ENCODE data around the gene ADCY4.
"Not testable (repeated sequence)": the region's sequence is repeated elsewhere in the genome, so short reads cannot be mapped to it uniquely, and the experiment has no call there.

The ADCY4 gene

GRCh38 chr14:24377126-24377525, 42.3 kb upstream of the ADCY4 start:
- DNase-seq (ENCODE audit: low spot score) = no peak
- H3K4me3 ChIP-seq (ENCODE audit: severe bottlenecking) = no peak overlapping the region
- no peak for ATAC-seq (ENCODE audit: low read depth)
- no peaks in the 10 kb centered on the region for H3K9me3 ChIP-seq (ENCODE audit: severe bottlenecking)
- no peak for TF ChIP-seq CTCF (IDR thresholded peaks at IDR 0.05; ENCODE audit: poor library complexity, severe bottlenecking)
- H3K4me1 ChIP-seq (ENCODE audit: insufficient read depth, poor library complexity, severe bottlenecking) = no peaks in the 10 kb centered on the region
- H3K27me3 ChIP-seq (ENCODE audit: insufficient read depth, poor library complexity, severe bottlenecking) = no peaks in the 10 kb centered on the region
- no peaks in the 10 kb centered on the region for H3K36me3 ChIP-seq (ENCODE audit: low read depth)
- H3K27ac ChIP-seq (ENCODE audit: poor library complexity, severe bottlenecking) = no peak overlapping the region

- Histone ChIP-seq H3K4me1 (ENCODE audit: insufficient read depth, poor library complexity, severe bottlenecking) (no peaks in the 10 kb centered on the region), H3K9me3 (ENCODE audit: severe bottlenecking) (no peaks in the 10 kb centered on the region), H3K27me3 (ENCODE audit: insufficient read depth, poor library complexity, severe bottlenecking) (no peaks in the 10 kb centered on the region), H3K4me3 (ENCODE audit: severe bottlenecking) (no peak overlapping the region), H3K36me3 (ENCODE audit: low read depth) (no peaks in the 10 kb centered on the region), H3K27ac (ENCODE audit: poor library complexity, severe bottlenecking) (no peak overlapping the region)
- no peak for TF ChIP-seq CTCF (IDR thresholded peaks at IDR 0.05; ENCODE audit: poor library complexity, severe bottlenecking)
- DNase-seq (ENCODE audit: low spot score) (no peak), ATAC-seq (ENCODE audit: low read depth) (no peak)
Measured at GRCh38 chr14:24376448-24377070, 41.7 kb upstream of the ADCY4 start.

- H3K9me3 ChIP-seq (ENCODE audit: severe bottlenecking) = no peaks in the 10 kb centered on the region
- H3K4me3 ChIP-seq (ENCODE audit: severe bottlenecking) = no peak overlapping the region
- no peaks in the 10 kb centered on the region for H3K36me3 ChIP-seq (ENCODE audit: low read depth)
- ATAC-seq (ENCODE audit: low read depth) = no peak
- no peaks in the 10 kb centered on the region for H3K4me1 ChIP-seq (ENCODE audit: insufficient read depth, poor library complexity, severe bottlenecking)
- H3K27ac ChIP-seq (ENCODE audit: poor library complexity, severe bottlenecking) = no peak overlapping the region
- no peak for TF ChIP-seq CTCF (IDR thresholded peaks at IDR 0.05; ENCODE audit: poor library complexity, severe bottlenecking)
- H3K27me3 ChIP-seq (ENCODE audit: insufficient read depth, poor library complexity, severe bottlenecking) = no peaks in the 10 kb centered on the region
- no peak for DNase-seq (ENCODE audit: low spot score)
Measured at GRCh38 chr14:24372701-24373416, 38.0 kb upstream of the ADCY4 start.

- not testable (repeated sequence) for H3K4me3 ChIP-seq (ENCODE audit: severe bottlenecking); H3K27me3 ChIP-seq (ENCODE audit: insufficient read depth, poor library complexity, severe bottlenecking); H3K9me3 ChIP-seq (ENCODE audit: severe bottlenecking); ATAC-seq (ENCODE audit: low read depth); DNase-seq (ENCODE audit: low spot score); H3K36me3 ChIP-seq (ENCODE audit: low read depth); H3K4me1 ChIP-seq (ENCODE audit: insufficient read depth, poor library complexity, severe bottlenecking); H3K27ac ChIP-seq (ENCODE audit: poor library complexity, severe bottlenecking)
Measured at GRCh38 chr14:24371605-24372004, 36.7 kb upstream of the ADCY4 start.

- Histone ChIP-seq H3K9me3 (ENCODE audit: severe bottlenecking) (no peaks in the 10 kb centered on the region), H3K27ac (ENCODE audit: poor library complexity, severe bottlenecking) (no peak overlapping the region), H3K4me1 (ENCODE audit: insufficient read depth, poor library complexity, severe bottlenecking) (peaks cover 5% of the 10 kb centered on the region), H3K36me3 (ENCODE audit: low read depth) (no peaks in the 10 kb centered on the region), H3K4me3 (ENCODE audit: severe bottlenecking) (no peak overlapping the region), H3K27me3 (ENCODE audit: insufficient read depth, poor library complexity, severe bottlenecking) (peaks cover 5% of the 10 kb centered on the region)
- DNase-seq (ENCODE audit: low spot score) (no peak), ATAC-seq (ENCODE audit: low read depth) (no peak)
- TF ChIP-seq CTCF (IDR thresholded peaks at IDR 0.05; ENCODE audit: poor library complexity, severe bottlenecking) = no peak
Measured at GRCh38 chr14:24370748-24371147, 35.9 kb upstream of the ADCY4 start.
